GM23338 (cell line): ENCODE measurements around the gene SV2A. TPM values are rescaled to one million over a fixed set of nuclear protein-coding genes. Genes with fewer than 3 reads are reported as not detected.

Experiments
- ATAC-seq: fragments of 200-7000 bp; cut with Tn5 transposase; 3 replicates; pipeline ENCODE4 v1.9.1; 2020
- DNase-seq: peaks from one replicate; pipeline ENCODE4 v3.0.0-alpha.2; 2015; ENCODE audit warnings: low spot score
- H2AFZ ChIP-seq: fragments of 200-600 bp; sonication (generic); 2 replicates; pipeline ENCODE4 v1.8.0; 2016; ENCODE audit warnings: antibody characterized with exemption, mild to moderate bottlenecking, moderate library complexity
- H3F3A ChIP-seq: fragments of 200-600 bp; sonication (generic); replicated peaks from 2 replicates; pipeline ENCODE4 v1.8.0; 2017; ENCODE audit warnings: antibody characterized with exemption, mixed run types, low read depth
- H3K27ac ChIP-seq: fragments of 200-600 bp; sonication (generic); 2 replicates; pipeline ENCODE4 v1.6.1; 2016; ENCODE audit warnings: low read depth
- H3K27me3 ChIP-seq: fragments of 200-600 bp; sonication (generic); 2 replicates; pipeline ENCODE4 v1.8.0; 2016; ENCODE audit warnings: mild to moderate bottlenecking, mixed run types, moderate library complexity; ENCODE audit not compliant: insufficient read depth
- H3K36me3 ChIP-seq: fragments of 200-600 bp; sonication (generic); 2 replicates; pipeline ENCODE4 v1.8.0; 2016; ENCODE audit warnings: mild to moderate bottlenecking; ENCODE audit not compliant: insufficient read depth
- H3K4me1 ChIP-seq: fragments of 200-600 bp; sonication (generic); 2 replicates; pipeline ENCODE4 v1.8.0; 2016; ENCODE audit warnings: mild to moderate bottlenecking, moderate library complexity; ENCODE audit not compliant: insufficient read depth
- H3K4me2 ChIP-seq: fragments of 200-600 bp; sonication (generic); 2 replicates; pipeline ENCODE4 v1.7.1; 2017; ENCODE audit warnings: mixed run types
- H3K4me3 ChIP-seq: fragments of 200-600 bp; sonication (generic); 2 replicates; pipeline ENCODE4 v1.6.1; 2016; ENCODE audit warnings: mixed run types
- H3K79me2 ChIP-seq: fragments of 200-600 bp; sonication (generic); replicated peaks from 2 replicates; pipeline ENCODE4 v1.8.0; 2017; ENCODE audit warnings: mild to moderate bottlenecking; ENCODE audit not compliant: insufficient read depth
- H3K9me2 ChIP-seq: fragments of 200-600 bp; sonication (generic); 2 replicates; pipeline ENCODE4 v1.8.0; 2017; ENCODE audit not compliant: insufficient read depth
- H4K20me1 ChIP-seq: fragments of 200-600 bp; sonication (generic); replicated peaks from 2 replicates; pipeline ENCODE4 v1.8.0; 2017; ENCODE audit warnings: mild to moderate bottlenecking; ENCODE audit not compliant: insufficient read depth
- H3K27ac Mint-ChIP-seq: 2 replicates; pipeline ENCODE4 v1.8.0; 2020; ENCODE audit warnings: inconsistent platforms, mild to moderate bottlenecking, moderate library complexity, mixed read lengths
- H3K27me3 Mint-ChIP-seq: 3 replicates; pipeline ENCODE4 v1.8.0; 2022; ENCODE audit warnings: low read depth, mild to moderate bottlenecking, moderate library complexity, mixed read lengths, inconsistent platforms; ENCODE audit not compliant: insufficient read depth, poor library complexity
- H3K36me3 Mint-ChIP-seq: 3 replicates; pipeline ENCODE4 v1.8.0; 2021; ENCODE audit warnings: low read depth, mild to moderate bottlenecking, inconsistent platforms, moderate library complexity, mixed read lengths
- H3K4me1 Mint-ChIP-seq: 3 replicates; pipeline ENCODE4 v1.8.0; 2020; ENCODE audit warnings: mild to moderate bottlenecking, inconsistent platforms, mixed read lengths
- H3K4me3 Mint-ChIP-seq: 3 replicates; pipeline ENCODE4 v1.8.0; 2021; ENCODE audit warnings: moderate library complexity, mild to moderate bottlenecking, inconsistent platforms, mixed read lengths
- H3K9me3 Mint-ChIP-seq: 3 replicates; pipeline ENCODE4 v1.8.0; 2020; ENCODE audit warnings: moderate library complexity, mild to moderate bottlenecking, inconsistent platforms, mixed read lengths
- CREB1 ChIP-seq: fragments of 250-450 bp; sonication (Bioruptor Pico); IDR thresholded peaks from 2 replicates; pipeline ENCODE4 v1.5.0; 2020; ENCODE audit warnings: low read depth, mild to moderate bottlenecking, moderate library complexity
- CTCF ChIP-seq, 2 experiments: fragments of 200-600 bp in 1 of 2; sonication (generic) in 1 of 2; conservative IDR thresholded peaks; 2 replicates each; pipeline versions ENCODE4 v1.5.1 to v1.6.1; 2016 to 2017; ENCODE audit warnings: antibody characterized with exemption in 2 of 2, low read depth in 2 of 2, mild to moderate bottlenecking in 2 of 2, moderate library complexity in 1 of 2
- ETS1 ChIP-seq: IDR thresholded peaks from 2 replicates; pipeline ENCODE4 v1.6.1; 2016; ENCODE audit warnings: antibody characterized with exemption
- EZH2 ChIP-seq: fragments of 200-600 bp; sonication (generic); IDR thresholded peaks from one replicate; pipeline ENCODE4 v1.8.0; 2017; ENCODE audit warnings: antibody characterized with exemption, mild to moderate bottlenecking, low read depth; ENCODE audit not compliant: unreplicated experiment
- EZH2phosphoT487 ChIP-seq: fragments of 200-600 bp; sonication (generic); IDR thresholded peaks from one replicate; pipeline ENCODE4 v1.8.1; 2018; ENCODE audit warnings: antibody characterized with exemption; ENCODE audit not compliant: unreplicated experiment
- JUNB ChIP-seq: IDR thresholded peaks from one replicate; pipeline ENCODE4 v1.6.1; 2016; ENCODE audit warnings: antibody characterized with exemption; ENCODE audit not compliant: unreplicated experiment
- NANOG ChIP-seq: IDR thresholded peaks from 2 replicates; pipeline ENCODE4 v1.6.1; 2016; ENCODE audit warnings: antibody characterized with exemption, borderline replicate concordance
- POLR2AphosphoS5 ChIP-seq: IDR thresholded peaks from 2 replicates; pipeline ENCODE4 v1.6.1; 2016; ENCODE audit warnings: antibody characterized with exemption, low read depth
- REST ChIP-seq: IDR thresholded peaks from one replicate; pipeline ENCODE4 v1.6.1; 2018; ENCODE audit warnings: antibody characterized with exemption; ENCODE audit not compliant: unreplicated experiment
- STAT1 ChIP-seq: IDR thresholded peaks from one replicate; pipeline ENCODE4 v1.6.1; 2016; ENCODE audit warnings: antibody characterized with exemption; ENCODE audit not compliant: unreplicated experiment
- ZNF114 ChIP-seq: fragments of 250-450 bp; sonication (Bioruptor Pico); IDR thresholded peaks from 2 replicates; pipeline ENCODE4 v1.5.0; 2020; ENCODE audit warnings: mild to moderate bottlenecking, moderate library complexity
- ZNF331 ChIP-seq: fragments of 250-450 bp; sonication (Bioruptor Pico); IDR thresholded peaks from 2 replicates; pipeline ENCODE4 v1.5.0; 2020; ENCODE audit warnings: low read depth, mild to moderate bottlenecking, moderate library complexity
- ZNF462 ChIP-seq: fragments of 250-450 bp; sonication (Bioruptor Pico); IDR thresholded peaks from 2 replicates; pipeline ENCODE4 v1.5.0; 2020; ENCODE audit warnings: mild to moderate bottlenecking, moderate library complexity
- polyA plus RNA-seq: library from polyadenylated mRNA; unstranded; fragments of >200 nt; fragmentation: Nextera tagmentation; extraction: Ambion mirVana; gene quantifications from 2 replicates; pipeline ENCODE4 v1.2.1, GENCODE V29; 2016
- total RNA-seq: library from RNA; depleted of rRNA; stranded (reverse); fragments of >200 nt; shearing (Covaris generic); gene quantifications from 2 replicates; pipeline ENCODE4 v1.2.3, GENCODE V29; 2014

Gene SV2A
- total and polyA plus RNA-seq, 2 experiments from 2014 or later = 17.8 to 41.7 TPM

- TF ChIP-seq EZH2phosphoT487 = no peak
- no peak for TF ChIP-seq JUNB
- TF ChIP-seq POLR2AphosphoS5 = no peak
- no peak for TF ChIP-seq STAT1
- TF ChIP-seq ZNF114 (CRISPR knock-in tag) = no peak
- no peak for TF ChIP-seq NANOG
- TF ChIP-seq ZNF462 = no peak
- TF ChIP-seq ZNF331 = no peak
- no peak for TF ChIP-seq CTCF (conservative IDR thresholded peaks at IDR 0.05; ENCODE audit: low read depth in 2 of 2)
- TF ChIP-seq REST = no peak
- TF ChIP-seq ETS1 = no peak
- TF ChIP-seq EZH2 = no peak
- TF ChIP-seq CREB1 = no peak
- Histone ChIP-seq H3K36me3 (peaks cover 26% of the 10 kb centered on the region; the same call in 1 of the 2 replicates), H3K4me1 (peaks cover 16% of the 10 kb centered on the region; the same call in 1 of the 2 replicates), H3K4me2 (no peak overlapping the region), H3K79me2 (no peaks in the 10 kb centered on the region), H3K27me3 (no peaks in the 10 kb centered on the region), H3K27ac (no peak overlapping the region), H2AFZ (no peak overlapping the region), H3F3A (no peaks in the 10 kb centered on the region), H3K9me2 (no peaks in the 10 kb centered on the region), H4K20me1 (no peaks in the 10 kb centered on the region; the same call in 1 of the 2 replicates), H3K4me3 (no peak overlapping the region)
- DNase-seq = no peak
- Mint-ChIP-seq H3K27me3 (no peaks in the 10 kb centered on the region), H3K4me1 (peaks cover 30% of the 10 kb centered on the region), H3K27ac (no peak overlapping the region), H3K9me3 (no peaks in the 10 kb centered on the region), H3K4me3 (no peak overlapping the region), H3K36me3 (peaks cover 33% of the 10 kb centered on the region)
- ATAC-seq = no peak
These were observed 27.6 kb upstream of the SV2A start for GRCh38 chr1:149945206-149945605.
